ENCODE measurements around the gene DVL1. TPM values are rescaled to one million over a fixed set of nuclear protein-coding genes. Genes with fewer than 3 reads are reported as not detected.

The DVL1 gene
- total RNA-seq, 1 experiment from 2014 or later = 42.8 TPM

DNA sequence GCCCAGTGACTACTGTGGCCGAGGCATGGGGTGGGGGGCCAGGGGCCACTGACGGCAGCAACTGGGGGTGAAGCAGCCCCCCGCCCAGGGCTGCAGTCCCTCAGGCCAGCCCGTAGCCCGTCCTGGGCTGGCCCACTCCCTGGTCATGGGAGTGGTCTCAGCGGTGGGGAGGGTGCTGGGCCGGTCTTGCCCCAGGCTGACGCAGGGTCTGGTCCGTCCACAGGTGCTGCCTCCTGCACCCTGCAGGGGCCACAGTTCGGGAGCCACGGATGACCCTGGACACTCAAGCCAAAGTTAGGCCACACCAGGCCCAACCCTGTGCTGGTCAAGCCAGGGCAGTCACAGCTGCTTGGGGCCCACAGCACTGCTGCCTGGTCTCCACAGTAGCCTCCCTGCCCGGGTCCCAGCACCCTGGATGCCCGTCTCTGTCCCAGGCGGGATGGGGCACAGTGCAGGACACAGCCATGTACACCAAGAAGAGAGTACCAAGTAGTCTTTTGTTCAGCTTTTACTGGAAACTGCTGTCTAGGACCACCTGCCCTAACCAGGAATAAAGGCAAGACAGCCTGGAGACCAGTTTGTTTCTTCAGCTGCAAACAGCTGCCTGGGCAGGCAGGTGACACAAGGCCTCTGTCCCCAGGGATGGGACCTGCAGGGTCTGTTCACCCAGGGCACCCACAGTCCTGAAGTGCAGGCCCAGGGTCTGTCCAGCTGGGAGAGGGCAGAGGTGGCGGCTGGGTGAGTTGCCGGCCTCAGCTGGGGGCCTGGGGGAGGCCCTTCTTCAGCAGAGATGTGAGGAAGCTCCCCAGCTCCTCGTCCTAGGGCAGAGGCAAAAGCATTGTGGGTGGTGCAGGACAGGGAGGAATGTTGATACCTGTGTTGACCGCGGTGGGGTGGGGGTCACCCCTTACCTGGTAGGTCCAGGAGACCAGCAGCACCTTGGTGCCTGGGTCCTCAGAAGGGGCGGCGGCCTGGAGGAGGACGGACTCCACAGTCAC lies 37.8 kb downstream of the DVL1 start:
- in situ Hi-C loops (cut with HindIII; ENCODE audit: low pct_unique_long_range_greater_than_20kb, low sequenced_read_pairs) = no loop called here
- no peak for DNase-seq (ENCODE audit: low read depth, low spot score)

DNA sequence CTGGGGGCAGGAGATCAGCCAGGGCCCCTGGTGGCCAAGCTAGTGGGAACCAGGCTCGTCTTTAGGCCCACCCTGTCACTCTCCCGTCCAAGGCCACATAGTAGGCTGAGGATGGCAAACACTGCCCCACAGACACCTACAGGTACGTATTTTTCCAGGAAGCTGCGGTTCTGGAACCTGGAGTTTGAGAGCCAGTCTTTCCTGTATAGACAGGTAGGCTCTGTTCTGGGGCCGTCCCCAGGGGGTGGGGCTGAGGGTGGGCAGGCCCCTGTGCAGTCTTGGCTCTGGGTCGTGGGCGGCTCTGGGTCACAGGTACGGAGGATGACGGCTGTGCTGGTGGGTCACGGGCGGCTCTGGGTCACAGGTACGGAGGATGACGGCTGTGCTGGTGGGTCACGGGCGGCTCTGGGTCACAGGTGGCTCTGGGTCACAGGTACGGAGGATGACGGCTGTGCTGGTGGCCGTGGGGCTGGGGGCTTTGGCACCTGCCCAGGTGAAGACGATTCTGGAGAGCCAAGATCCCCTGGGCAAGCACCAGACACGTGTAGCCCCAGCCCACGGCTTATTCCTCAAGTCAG lies 38.7 kb downstream of the DVL1 start:
- no peak for DNase-seq (ENCODE audit: low read depth, low spot score)
- in situ Hi-C loops (cut with HindIII; ENCODE audit: low pct_unique_long_range_greater_than_20kb, low sequenced_read_pairs) = no loop called here

DNA sequence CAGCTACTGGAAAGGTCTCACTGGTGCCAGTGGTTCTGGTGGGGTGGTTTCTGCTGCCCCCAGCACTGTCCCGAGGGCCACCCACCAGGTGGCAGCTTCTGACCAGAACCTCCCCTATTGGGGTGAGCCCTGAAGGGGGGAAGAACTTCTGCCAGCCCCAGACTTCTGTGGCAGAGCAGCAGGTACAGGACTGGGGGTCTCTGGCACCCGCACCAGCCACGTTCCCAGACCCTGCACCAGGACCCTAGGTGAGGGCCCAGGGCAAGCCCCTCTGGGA lies 39.2 kb downstream of the DVL1 start:
- in situ Hi-C loops (cut with HindIII; ENCODE audit: low pct_unique_long_range_greater_than_20kb, low sequenced_read_pairs) = no loop called here
- no peak for DNase-seq (ENCODE audit: low read depth, low spot score)

DNA sequence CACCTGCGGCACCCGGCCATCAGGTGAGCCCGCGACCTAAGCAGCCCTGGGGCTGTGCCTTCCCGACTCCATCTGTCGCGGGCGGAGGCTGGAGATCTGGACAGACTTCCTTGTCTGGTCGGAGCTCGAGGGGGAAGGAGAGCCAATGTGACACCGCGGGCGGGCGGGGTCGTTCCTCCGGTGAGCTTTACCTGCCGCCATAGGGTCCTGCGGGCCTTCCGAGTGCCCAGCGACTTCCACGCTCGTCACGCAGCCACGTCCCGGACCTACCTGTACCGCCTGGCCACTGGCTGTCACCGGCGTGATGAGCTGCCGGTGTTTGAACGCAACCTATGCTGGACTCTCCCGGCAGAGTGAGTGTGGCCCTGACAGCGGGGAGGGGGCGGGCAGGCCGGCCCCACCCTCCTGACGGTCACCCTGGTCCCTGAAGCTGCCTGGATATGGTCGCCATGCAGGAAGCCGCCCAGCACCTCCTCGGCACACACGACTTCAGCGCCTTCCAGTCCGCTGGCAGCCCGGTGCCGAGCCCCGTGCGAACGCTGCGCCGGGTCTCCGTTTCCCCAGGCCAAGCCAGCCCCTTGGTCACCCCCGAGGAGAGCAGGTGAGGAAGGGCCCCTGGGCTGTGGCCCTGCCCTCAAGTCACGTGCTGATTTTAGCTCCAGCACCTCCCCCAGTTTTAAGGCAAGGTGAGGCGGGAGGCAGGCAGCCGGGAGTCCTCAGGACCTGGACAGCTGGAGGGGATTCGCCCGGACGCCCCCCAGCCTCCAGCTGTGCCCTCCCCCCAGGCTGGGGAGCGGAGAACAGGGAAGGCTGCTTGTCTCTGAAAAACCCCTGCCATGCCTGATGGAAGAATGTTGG lies 39.7 kb downstream of the DVL1 start:
- no peak for DNase-seq (ENCODE audit: low read depth, low spot score)
- in situ Hi-C loops (cut with HindIII; ENCODE audit: low pct_unique_long_range_greater_than_20kb, low sequenced_read_pairs) = no loop called here

DNA sequence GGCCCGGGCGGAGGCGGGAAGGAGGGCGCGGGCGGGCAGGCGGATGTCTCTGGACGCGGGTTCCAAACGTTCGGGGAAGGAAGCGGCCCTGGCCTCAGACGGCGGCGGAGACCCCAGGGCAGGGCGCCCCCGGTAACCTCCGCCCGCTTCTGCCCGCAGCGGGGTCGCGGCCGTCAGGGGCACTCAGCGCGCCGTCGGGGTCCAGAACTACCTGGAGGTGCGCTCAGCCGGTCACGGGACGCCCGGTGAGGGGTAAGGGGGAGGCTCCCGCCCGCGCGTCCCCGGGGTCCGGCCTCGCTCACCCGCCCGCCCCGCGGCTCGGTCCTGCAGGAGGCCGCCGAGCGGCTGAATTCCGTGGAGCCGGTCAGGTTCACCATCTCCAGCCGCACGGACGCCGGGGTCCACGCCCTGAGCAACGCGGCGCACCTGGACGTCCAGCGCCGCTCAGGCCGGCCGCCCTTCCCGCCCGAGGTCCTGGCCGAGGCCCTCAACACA lies 40.4 kb downstream of the DVL1 start:
- DNase-seq (ENCODE audit: low read depth, low spot score) = no peak
- in situ Hi-C loops (cut with HindIII; ENCODE audit: low pct_unique_long_range_greater_than_20kb, low sequenced_read_pairs) = no loop called here

DNA sequence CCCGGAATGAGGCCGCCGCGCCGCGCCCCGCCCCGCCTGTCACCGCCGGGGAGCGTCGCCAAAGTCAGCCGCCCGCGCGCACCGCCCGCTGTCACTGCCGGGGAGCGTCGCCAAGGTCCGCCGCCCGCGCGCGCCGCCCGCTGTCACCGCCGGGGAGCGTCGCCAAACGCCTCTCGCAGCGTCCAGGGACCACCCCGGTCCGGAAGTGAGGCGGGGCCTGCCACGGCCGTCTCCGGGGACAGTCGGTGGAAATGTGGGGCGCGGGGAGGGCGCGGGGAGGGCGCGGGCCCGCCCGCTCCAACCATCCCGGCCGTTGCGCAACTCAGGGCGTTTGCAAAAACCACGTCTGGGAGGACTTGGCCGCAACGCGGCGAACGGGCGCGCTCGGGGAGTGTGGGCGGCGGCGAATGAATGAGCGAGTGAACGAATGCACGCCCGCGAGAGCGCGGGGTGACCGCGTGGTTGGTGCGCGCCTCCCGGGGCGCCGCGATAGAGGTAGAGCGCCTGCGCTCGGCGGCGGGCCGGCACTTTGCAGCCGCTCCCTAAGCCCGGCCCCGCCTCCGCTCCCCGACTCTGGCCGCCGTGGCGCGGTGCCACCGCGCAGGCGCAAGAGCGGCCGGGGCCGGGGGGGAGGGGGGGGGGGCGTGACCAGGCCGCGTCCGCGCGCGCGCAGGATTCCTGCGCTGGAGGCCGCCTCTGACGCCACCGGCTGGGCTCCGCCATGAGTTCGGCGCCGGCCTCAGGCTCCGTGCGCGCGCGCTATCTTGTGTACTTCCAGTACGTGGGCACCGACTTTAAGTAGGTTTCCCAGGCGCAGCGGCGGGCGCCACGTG lies 41.1 kb downstream of the DVL1 start, which contains the start of the genes ACAP3 and PUSL1:
Gene ACAP3 (minus strand): TSS at position 8 of the 833 bp plus-strand sequence. CDS start 115 bp downstream, outside the sequence.
Gene PUSL1 (plus strand): TSS at position 675 of the 833 bp plus-strand sequence. CDS start 47 bp downstream, at position 722.
- peak; percentile 81 for DNase-seq (ENCODE audit: low read depth, low spot score)
- in situ Hi-C loops (cut with HindIII; ENCODE audit: low pct_unique_long_range_greater_than_20kb, low sequenced_read_pairs) = no loop called here

DNA sequence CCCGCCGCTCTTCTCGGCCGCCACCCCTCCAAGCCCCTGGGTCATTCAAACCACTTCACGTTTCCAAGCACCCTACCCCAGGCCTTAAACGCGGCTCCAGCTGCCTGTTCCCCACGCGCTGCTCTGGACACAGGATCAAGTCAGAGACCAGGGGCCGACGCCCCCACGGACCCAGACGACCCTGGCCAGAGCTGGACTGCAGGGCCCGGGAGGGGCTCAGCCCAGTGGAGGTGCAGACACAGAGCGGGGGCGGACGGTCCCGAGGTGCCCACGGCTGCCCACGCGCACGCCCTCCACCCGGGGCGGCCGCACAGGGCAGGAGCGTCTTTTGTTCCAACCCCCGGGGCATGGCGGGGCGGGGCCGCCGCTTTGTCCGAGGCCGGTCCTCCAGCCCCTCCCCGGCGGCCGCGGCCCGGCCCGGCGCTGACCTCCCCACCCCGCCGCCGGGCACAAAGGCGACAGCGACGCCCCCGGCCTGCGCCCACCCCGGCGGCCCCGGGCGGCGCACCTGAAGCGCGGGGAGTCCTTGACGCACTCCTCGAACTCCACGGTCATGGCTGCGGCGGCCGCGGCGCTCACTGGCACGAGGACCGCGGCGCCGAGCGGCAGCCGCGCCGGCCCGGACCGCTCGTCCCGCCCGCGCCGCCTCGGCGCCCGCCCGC lies 41.8 kb downstream of the DVL1 start:
- in situ Hi-C loops (cut with HindIII; ENCODE audit: low pct_unique_long_range_greater_than_20kb, low sequenced_read_pairs) = no loop called here
- no peak for DNase-seq (ENCODE audit: low read depth, low spot score)

DNA sequence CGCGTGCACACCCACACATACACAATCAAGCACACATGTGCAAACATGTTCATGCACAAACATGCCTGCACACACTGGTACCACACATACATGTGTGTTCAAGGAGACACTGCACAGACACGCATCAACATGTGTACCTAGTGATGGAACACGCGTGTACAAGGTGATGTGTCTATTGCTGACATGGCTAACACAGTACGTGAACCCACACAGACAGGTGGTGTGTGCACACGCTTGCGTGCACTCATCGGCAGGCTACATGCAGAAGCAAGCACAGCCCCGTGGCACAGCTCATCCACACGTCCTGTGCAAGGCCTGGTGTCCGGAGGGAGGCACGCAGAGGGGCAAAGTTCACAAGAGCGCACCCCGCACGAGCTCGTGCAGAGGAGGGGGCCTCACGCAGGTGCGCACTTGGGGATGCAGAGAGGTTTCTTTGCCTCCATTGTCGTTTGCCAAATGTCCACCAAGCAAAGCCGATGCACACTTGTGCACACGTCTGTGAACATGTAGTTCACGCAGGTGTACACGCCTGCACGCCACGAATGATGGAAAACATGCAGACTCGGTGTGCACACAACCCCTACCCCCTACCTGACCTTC lies 42.5 kb downstream of the DVL1 start:
- in situ Hi-C loops (cut with HindIII; ENCODE audit: low pct_unique_long_range_greater_than_20kb, low sequenced_read_pairs) = no loop called here
- DNase-seq (ENCODE audit: low read depth, low spot score) = no peak

DNA sequence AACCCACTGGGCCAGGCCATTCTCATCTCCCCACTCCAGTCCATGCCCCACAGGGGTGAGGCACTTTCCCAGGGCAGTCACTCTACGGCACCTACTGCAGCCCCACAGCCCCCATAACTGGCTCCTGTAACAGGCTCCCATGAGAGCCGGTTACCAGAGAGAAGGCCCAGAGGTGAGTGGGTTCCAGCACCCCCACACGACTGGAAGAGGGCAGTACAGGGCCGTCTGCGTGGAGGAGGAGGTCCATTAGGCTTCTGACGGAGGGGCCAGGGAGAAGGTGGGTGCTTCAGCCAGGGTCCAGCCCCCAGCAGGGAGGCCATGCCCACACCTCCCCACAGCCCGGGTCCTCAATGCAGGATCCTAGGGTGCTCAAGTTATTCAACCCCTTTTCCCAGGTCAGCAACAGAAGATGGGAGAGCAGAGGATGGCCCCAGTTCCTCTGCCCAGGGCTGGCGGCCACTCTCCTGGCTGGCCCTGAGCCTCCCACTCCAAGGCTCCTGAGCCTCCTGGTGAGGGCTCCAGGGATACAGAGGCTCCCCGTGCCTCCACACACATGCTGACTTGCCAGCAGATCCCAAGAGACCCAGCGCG lies 43.1 kb downstream of the DVL1 start:
- in situ Hi-C loops (cut with HindIII; ENCODE audit: low pct_unique_long_range_greater_than_20kb, low sequenced_read_pairs) = no loop called here
- no peak for DNase-seq (ENCODE audit: low read depth, low spot score)

DNA sequence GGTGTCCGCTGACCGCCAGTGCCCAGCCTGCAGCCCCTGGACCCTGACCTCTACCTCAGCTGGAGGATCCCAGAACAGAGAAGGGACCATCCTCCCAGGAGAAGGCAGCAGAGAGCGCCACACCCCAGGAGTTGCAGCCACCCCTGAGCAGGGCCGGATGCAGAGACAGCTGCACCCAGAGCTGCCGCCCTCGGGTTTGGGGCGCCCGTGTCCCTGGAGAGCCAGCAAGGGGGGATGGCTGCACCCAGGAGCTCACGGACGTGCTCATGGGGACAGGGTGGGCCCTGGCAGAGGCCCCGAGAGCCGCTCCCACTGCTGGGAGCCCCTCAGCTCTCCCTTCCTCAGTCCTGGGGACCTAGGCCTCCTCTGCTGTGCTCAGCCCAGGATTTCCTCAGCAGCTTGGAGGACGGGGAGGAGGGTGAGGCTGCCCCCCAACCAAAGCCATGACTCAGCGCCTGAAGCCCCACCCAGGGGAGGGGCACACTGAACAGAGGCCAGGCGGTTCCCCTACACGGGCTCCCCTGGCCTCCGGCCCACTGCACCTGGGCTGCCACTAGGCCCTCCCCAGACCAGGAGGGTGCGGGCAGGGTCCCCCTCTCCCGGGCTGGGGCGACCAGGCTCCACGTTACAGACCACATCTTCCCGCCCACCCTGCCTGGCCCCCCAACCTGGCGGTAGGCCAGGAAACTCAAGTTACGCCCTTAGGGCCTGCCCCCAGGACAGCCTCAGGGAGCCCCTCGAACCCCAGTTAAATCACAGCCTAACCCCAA lies 43.7 kb downstream of the DVL1 start:
- DNase-seq (ENCODE audit: low read depth, low spot score) = no peak
- in situ Hi-C loops (cut with HindIII; ENCODE audit: low pct_unique_long_range_greater_than_20kb, low sequenced_read_pairs) = no loop called here

DNA sequence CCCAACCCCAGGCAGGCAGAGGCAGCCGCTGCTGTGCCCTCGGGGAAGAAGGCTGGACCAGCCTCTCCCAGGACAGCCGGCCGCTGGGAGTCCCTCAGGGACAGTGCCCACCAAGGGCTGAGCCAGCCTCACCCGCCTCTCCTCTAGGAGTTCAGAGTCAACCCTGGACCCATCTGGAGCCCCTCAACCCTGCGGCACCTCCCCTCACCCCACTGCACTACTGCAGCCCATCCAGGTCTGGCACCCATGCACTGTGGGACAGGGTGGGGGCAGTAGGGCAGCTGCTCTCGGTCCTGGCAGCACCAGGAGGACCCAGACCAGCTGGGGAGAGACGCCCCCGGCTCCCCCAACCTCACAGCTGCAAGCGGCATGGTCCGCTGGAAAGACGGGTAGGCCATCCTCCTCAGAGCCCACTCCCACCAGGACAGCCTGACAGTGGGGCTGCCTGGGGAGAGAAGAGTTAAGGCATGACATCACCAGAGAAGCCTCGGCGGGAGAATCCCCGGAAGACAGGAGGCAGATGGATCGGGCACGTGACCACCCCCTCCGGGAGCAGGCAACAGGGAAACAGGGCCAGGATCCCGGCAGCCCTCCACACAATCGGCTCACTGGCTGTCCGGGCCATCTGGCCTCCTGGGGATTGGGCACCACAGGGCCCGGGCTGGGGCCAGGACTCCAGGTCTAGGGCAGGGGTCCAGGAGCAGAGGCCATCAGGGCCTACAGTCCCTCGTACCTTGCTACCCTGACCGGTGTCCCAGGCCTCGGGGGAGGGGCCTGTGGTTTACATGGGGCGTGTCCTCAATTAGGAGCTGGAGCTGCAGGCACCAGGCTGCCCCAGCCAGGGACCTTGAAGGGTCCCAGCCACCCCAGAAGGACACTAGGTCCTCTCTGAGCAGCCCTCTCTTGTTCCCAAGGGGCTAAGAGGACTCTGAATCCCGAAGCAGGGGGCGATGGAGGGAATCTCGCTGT lies 44.6 kb downstream of the DVL1 start:
- in situ Hi-C loops (cut with HindIII; ENCODE audit: low pct_unique_long_range_greater_than_20kb, low sequenced_read_pairs) = no loop called here
- DNase-seq (ENCODE audit: low read depth, low spot score) = peak; percentile 74

DNA sequence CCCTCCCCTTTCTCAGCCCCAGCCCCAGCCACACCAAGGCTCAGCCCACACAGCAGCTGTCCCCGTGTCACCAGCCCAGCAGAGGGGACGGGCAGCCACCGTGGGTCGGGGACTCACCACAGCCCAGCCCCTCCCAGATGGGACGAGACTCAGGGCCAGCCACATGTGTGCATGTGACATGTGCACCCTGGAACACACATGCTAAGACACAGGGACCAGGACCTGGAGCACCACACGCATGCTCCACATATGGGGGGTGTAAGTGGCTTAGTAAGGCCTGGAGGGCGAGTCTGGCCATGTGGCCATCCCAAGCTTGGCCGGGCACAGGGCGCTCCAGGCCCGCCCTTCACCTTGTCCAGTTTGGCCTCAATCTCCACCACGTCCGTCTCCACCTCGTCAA lies 45.5 kb downstream of the DVL1 start:
- in situ Hi-C loops (cut with HindIII; ENCODE audit: low pct_unique_long_range_greater_than_20kb, low sequenced_read_pairs) = no loop called here
- no peak for DNase-seq (ENCODE audit: low read depth, low spot score)

DNA sequence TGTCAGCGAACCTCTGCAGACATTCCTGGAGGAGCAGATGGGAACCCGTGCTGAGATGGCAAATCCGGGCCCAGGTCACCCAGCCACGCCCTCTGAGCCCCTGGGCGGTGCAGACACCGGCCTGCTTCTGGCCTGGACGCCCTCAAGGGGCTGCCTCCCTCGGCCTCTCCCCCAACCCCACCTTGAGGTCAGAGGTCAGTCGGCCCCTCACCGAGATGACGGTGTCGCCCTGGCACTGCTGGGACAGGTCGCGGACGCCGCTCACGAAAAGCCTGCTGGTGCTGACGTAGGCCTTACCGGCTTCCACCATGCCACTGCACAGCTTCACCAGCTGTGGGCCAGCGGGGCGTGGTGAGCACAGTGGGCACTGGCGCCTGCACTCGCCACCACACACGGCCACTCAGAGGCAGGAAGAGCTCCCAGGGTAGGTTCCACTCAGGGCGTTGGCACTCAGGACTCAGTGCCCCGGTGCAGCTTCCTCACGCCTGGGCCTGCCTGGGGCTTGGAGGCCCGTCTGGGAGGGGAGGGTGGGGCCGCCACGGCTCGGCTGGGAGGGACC lies 46.2 kb downstream of the DVL1 start:
- in situ Hi-C loops (cut with HindIII; ENCODE audit: low pct_unique_long_range_greater_than_20kb, low sequenced_read_pairs) = no loop called here
- no peak for DNase-seq (ENCODE audit: low read depth, low spot score)

DNA sequence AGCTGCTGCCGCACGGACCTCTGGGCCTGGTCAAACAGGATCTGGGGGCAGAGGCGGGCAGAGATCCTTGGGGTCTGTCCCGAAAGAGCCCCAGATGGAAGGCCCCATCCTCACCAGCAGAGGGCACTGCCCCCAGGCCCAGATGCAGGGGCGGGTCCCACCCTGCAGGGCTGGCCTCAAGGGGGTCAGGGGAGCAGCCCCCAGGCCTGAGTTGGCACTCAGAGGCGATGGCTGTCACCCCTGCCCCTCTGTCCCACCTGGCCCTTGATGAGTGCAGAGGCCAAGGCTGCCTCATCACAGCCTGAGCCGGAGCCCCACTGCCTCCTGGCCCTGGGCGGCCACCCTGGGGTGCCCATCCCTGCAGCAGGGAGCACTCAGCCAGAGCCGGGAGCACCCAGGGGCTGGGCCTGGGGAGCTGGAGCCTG lies 47.2 kb downstream of the DVL1 start:
- no peak for DNase-seq (ENCODE audit: low read depth, low spot score)
- in situ Hi-C loops (cut with HindIII; ENCODE audit: low pct_unique_long_range_greater_than_20kb, low sequenced_read_pairs) = no loop called here
